Muscle layer of colon (tissue), 2 donors: ENCODE results near the gene SHCBP1.

Source experiments
- H3K27ac ChIP-seq: one replicate; pipeline ENCODE4 v1.7.0; 2013; ENCODE audit warnings: low read depth, mild to moderate bottlenecking, low read length, moderate library complexity
- H3K27me3 ChIP-seq, 2 donors: one replicate each; pipeline ENCODE4 v1.7.0; 2013; ENCODE audit warnings: low read length in 2 of 2, mild to moderate bottlenecking in 2 of 2; ENCODE audit not compliant: insufficient read depth in 2 of 2, control insufficient read depth in 1 of 2
- H3K36me3 ChIP-seq: one replicate; pipeline ENCODE4 v1.7.0; 2013; ENCODE audit warnings: mild to moderate bottlenecking, low read length; ENCODE audit not compliant: insufficient read depth
- H3K4me1 ChIP-seq: one replicate; pipeline ENCODE4 v1.7.0; 2013; ENCODE audit warnings: mild to moderate bottlenecking, low read length; ENCODE audit not compliant: insufficient read depth
- H3K4me3 ChIP-seq, 2 donors: one replicate each; pipeline ENCODE4 v1.7.0; 2013; ENCODE audit warnings: low read length in 2 of 2, low read depth in 1 of 2, mild to moderate bottlenecking in 1 of 2, moderate library complexity in 1 of 2
- H3K9ac ChIP-seq: one replicate; pipeline ENCODE4 v1.7.0; 2013; ENCODE audit warnings: low read length
- H3K9me3 ChIP-seq: one replicate; pipeline ENCODE4 v1.7.0; 2013; ENCODE audit warnings: mild to moderate bottlenecking, low read length
- donor health status: abdominal sarcoma.
- donor health status: Adenocarcinoma of cecum.

The SHCBP1 gene, protein sequence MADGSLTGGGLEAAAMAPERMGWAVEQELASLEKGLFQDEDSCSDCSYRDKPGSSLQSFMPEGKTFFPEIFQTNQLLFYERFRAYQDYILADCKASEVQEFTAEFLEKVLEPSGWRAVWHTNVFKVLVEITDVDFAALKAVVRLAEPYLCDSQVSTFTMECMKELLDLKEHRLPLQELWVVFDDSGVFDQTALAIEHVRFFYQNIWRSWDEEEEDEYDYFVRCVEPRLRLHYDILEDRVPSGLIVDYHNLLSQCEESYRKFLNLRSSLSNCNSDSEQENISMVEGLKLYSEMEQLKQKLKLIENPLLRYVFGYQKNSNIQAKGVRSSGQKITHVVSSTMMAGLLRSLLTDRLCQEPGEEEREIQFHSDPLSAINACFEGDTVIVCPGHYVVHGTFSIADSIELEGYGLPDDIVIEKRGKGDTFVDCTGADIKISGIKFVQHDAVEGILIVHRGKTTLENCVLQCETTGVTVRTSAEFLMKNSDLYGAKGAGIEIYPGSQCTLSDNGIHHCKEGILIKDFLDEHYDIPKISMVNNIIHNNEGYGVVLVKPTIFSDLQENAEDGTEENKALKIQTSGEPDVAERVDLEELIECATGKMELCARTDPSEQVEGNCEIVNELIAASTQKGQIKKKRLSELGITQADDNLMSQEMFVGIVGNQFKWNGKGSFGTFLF

GRCh38 chr16:46621006-46621933, at the start of gene SHCBP1:
SHCBP1 (minus strand) TSS chr16:46621379; CDS start chr16:46621359, 20 bp downstream.
- Histone ChIP-seq H3K4me1 (peaks cover 6% of the 10 kb centered on the region), H3K27me3 (peaks cover 0 to 6% of the 10 kb centered on the region in 2 donors), H3K4me3 (peak within 1 kb of the TSS; percentile 41 to 48), H3K9ac (no peak within 1 kb of the TSS), H3K27ac (no peak within 1 kb of the TSS), H3K9me3 (no peaks in the 10 kb centered on the region), H3K36me3 (no peaks in the 10 kb centered on the region)

GRCh38 chr16:46662123-46662522, 40.9 kb upstream of the SHCBP1 start:
- Histone ChIP-seq H3K27ac (no peak overlapping the region), H3K4me1 (no peaks in the 10 kb centered on the region), H3K27me3 (no peaks in the 10 kb centered on the region), H3K9ac (no peak overlapping the region), H3K36me3 (peaks cover 44% of the 10 kb centered on the region), H3K4me3 (no peak overlapping the region), H3K9me3 (no peaks in the 10 kb centered on the region)

GRCh38 chr16:46658925-46659324, 37.7 kb upstream of the SHCBP1 start:
- Histone ChIP-seq H3K27me3 (no peaks in the 10 kb centered on the region), H3K27ac (no peak overlapping the region), H3K9me3 (no peaks in the 10 kb centered on the region), H3K36me3 (peaks cover 34% of the 10 kb centered on the region), H3K4me3 (no peak overlapping the region), H3K9ac (no peak overlapping the region), H3K4me1 (no peaks in the 10 kb centered on the region)

DNA sequence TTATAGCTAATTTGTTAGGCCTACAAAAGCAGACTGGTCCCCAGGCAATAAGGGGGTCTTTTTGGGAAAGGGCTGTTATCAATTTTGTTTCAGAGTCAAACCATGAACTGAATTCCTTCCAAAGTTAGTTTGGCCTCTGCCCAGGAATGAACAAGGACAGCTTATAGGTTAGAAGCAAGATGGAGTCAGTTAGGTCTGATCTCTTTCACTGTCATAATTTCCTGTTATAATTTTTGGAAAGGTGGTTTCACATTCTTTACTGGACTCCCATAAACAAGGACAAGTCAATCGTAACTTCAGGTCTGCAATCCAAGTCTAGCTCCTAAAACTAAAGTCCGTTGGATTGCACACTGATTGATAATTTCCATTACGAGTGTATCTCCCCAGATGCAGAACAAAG, 30.1 kb upstream of the SHCBP1 start:
- Histone ChIP-seq H3K9ac (no peak overlapping the region), H3K27ac (no peak overlapping the region), H3K27me3 (no peaks in the 10 kb centered on the region), H3K4me3 (no peak overlapping the region), H3K9me3 (no peaks in the 10 kb centered on the region), H3K36me3 (no peaks in the 10 kb centered on the region), H3K4me1 (no peaks in the 10 kb centered on the region)

GRCh38 chr16:46650254-46650623, 29.1 kb upstream of the SHCBP1 start:
- H3K27ac ChIP-seq = no peak overlapping the region
- H3K9ac ChIP-seq = no peak overlapping the region
- H3K4me3 ChIP-seq = no peak overlapping the region
- H3K36me3 ChIP-seq = no peaks in the 10 kb centered on the region
- no peaks in the 10 kb centered on the region for H3K27me3 ChIP-seq
- H3K4me1 ChIP-seq = no peaks in the 10 kb centered on the region
- H3K9me3 ChIP-seq = no peaks in the 10 kb centered on the region

- Histone ChIP-seq H3K36me3 (no peaks in the 10 kb centered on the region), H3K4me3 (peak overlapping the region in 1 of 2 donors; percentile 39), H3K9me3 (no peaks in the 10 kb centered on the region), H3K9ac (no peak overlapping the region), H3K27ac (no peak overlapping the region), H3K4me1 (no peaks in the 10 kb centered on the region), H3K27me3 (no peaks in the 10 kb centered on the region)
These were observed 28.5 kb upstream of the SHCBP1 start for GRCh38 chr16:46649588-46650253.

DNA sequence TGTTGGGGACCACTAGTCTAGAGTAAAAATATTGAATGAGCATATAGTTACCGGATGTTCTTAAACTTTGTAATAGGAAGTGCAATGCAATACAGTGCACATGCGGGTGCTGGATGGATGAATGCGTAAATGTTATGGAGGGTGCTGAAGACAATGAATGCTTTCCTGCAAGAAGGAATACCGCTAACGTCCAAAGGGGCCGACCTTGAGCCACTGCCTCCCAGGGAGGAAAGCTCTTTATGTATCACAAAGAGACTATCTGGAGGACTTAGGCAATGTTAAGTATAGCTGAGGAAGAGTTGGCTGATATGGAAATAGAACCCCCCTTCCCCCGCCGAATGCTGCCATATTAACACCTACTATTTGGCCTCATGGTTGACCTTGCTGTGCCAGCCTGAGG, 27.5 kb upstream of the SHCBP1 start:
- Histone ChIP-seq H3K9me3 (no peaks in the 10 kb centered on the region), H3K27me3 (no peaks in the 10 kb centered on the region), H3K9ac (no peak overlapping the region), H3K4me1 (no peaks in the 10 kb centered on the region), H3K27ac (no peak overlapping the region), H3K4me3 (no peak overlapping the region), H3K36me3 (no peaks in the 10 kb centered on the region)

DNA sequence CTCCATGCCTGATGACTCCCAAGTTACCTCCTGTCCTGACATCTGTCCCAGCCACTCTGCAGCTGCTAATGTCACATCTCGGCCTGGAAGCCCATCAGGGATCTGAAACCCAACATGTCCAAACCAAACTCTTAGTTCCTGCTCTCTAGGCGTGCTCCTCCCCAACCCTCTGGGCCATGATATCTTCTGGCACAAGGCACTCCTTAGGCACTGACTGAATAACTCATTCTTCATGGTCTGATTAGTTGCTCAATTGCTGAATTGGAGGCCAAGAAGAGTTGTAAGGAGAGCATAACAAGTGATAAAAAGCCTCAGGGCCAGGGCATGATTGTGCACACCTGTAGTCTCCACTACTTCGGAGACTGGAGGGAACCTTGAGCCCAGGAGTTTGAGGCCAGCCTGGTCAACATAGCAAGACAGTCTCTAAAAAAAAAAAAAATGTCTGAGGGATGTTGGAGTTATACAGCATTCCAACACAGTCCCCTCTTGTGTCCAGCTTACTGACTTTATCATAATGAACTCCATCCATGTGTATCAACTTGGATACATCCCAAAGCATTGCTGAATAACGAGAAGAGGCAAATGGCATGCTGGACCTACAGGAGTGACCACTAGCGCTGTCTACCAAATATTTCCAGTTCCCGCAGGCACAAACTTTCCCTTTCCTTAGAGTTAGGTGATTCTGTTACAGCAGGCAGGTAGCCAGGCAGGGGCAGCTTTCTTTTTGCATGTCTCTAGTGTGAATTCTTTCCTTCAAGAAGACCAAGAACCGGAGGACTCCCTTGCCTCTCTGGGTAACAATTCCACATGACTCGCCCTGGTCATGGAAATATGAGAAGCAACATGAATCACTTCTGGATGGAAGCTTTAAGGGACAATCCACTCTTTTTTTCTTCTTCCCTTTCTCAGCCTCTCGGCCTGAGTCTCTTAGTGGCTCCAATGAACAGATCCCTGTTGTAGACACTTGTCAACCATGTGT, 18.1 kb upstream of the SHCBP1 start:
- Histone ChIP-seq H3K4me1 (no peaks in the 10 kb centered on the region), H3K9me3 (no peaks in the 10 kb centered on the region), H3K27me3 (no peaks in the 10 kb centered on the region), H3K36me3 (no peaks in the 10 kb centered on the region), H3K4me3 (no peak overlapping the region), H3K9ac (no peak overlapping the region), H3K27ac (no peak overlapping the region)

GRCh38 chr16:46632778-46633733, 11.9 kb upstream of the SHCBP1 start:
- H3K9me3 ChIP-seq = no peaks in the 10 kb centered on the region
- H3K36me3 ChIP-seq = no peaks in the 10 kb centered on the region
- H3K4me3 ChIP-seq = no peak overlapping the region

More at GRCh38 chr16:46632778-46633733, 11.9 kb upstream of the SHCBP1 start:
- no peak overlapping the region for H3K9ac ChIP-seq
- H3K4me1 ChIP-seq = no peaks in the 10 kb centered on the region
- H3K27me3 ChIP-seq = no peaks in the 10 kb centered on the region
- H3K27ac ChIP-seq = no peak overlapping the region
